GM18498 (cell line): Measurements from ENCODE around the gene PCK1.

ENCODE experiments used
- ATAC-seq: cut with Tn5 transposase; IDR thresholded peaks from one replicate; pipeline ENCODE4 v1.9.1; 2021; ENCODE audit warnings: mild to moderate bottlenecking, moderate library complexity; ENCODE audit not compliant: unreplicated experiment

PCK1 gene

DNA sequence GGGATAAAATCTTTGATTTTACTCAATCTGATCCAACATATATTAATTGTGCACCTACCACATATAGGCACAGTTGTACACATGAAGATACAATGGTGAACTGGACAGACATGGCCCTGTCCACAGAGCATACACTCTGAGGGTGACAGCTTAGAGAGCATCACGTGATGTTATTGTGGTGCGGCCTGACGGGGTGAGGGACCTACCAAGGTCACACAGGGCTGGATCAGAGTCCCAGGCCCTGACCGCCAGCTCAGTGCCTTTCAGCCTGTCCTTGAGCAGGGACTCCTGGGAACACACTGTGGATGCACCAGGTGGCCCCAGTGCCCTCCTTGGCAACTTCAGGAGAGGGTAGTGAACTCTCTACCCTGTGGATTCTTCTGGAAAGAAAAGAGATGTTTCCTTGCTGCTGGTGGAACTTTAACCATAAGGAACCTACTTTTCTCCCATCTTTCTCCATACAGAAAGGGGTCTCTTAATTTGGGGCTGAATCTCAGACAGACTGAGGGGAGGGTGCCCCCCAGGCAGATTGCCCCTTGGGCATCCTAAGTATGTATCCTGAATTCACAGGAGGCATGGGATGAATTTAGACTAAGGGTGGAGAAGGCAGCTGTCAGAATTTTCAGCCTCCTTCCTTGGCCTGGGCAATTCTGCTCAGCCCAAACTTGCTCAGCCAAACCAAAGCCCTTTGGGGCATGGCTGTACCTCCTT is 26.5 kb downstream of the PCK1 start:
- ATAC-seq = no peak

DNA sequence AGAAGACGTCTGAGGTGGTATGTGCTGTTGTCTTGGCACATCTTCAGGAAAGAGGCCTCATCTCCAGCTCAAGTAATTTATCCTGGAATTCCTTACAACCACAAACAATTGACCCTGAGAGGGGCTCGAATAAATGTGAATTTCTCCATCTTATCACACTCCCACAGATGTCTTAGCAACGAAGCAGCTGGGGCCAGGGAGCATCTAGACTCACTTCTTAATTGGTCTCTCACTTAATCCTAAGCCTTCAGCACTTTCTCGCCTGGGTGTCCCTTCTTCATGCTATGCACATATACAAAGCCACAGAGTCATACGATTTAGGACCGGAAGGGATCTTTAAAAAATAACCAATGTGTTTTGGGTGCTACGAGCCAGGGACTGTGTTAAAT is 27.1 kb downstream of the PCK1 start:
- ATAC-seq = no peak

DNA sequence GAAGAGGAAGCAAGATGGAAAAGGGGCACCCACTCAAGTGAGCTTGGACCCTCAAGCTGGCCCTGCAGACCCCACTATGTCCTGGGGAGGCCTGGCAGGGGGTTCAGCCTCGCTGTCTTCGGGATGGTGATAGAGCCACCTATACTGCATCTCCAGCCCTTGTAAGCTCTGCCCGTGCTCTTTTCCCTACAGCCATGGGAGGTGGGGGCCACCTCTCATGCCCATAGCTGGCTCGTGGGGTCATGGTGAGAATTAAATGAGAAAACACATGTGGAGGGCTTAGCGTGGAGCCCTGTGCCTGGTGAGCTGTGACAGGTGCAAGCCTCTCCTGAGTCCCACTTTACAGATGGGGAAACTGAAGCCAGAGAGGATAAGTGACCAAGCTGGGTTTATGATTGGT is 27.7 kb downstream of the PCK1 start:
- no peak for ATAC-seq

GRCh38 chr20:57589123-57589727 is 28.3 kb downstream of the PCK1 start:
- no peak for ATAC-seq

GRCh38 chr20:57589728-57590484 is 29.0 kb downstream of the PCK1 start:
- ATAC-seq = no peak

GRCh38 chr20:57590485-57591288 is 29.8 kb downstream of the PCK1 start:
- ATAC-seq = no peak

GRCh38 chr20:57591289-57592229 is 30.6 kb downstream of the PCK1 start:
- no peak for ATAC-seq

- no peak for ATAC-seq
These were observed 31.6 kb downstream of the PCK1 start for GRCh38 chr20:57592263-57593092.

- no peak for ATAC-seq
These were observed 32.4 kb downstream of the PCK1 start for GRCh38 chr20:57593134-57593886.

DNA sequence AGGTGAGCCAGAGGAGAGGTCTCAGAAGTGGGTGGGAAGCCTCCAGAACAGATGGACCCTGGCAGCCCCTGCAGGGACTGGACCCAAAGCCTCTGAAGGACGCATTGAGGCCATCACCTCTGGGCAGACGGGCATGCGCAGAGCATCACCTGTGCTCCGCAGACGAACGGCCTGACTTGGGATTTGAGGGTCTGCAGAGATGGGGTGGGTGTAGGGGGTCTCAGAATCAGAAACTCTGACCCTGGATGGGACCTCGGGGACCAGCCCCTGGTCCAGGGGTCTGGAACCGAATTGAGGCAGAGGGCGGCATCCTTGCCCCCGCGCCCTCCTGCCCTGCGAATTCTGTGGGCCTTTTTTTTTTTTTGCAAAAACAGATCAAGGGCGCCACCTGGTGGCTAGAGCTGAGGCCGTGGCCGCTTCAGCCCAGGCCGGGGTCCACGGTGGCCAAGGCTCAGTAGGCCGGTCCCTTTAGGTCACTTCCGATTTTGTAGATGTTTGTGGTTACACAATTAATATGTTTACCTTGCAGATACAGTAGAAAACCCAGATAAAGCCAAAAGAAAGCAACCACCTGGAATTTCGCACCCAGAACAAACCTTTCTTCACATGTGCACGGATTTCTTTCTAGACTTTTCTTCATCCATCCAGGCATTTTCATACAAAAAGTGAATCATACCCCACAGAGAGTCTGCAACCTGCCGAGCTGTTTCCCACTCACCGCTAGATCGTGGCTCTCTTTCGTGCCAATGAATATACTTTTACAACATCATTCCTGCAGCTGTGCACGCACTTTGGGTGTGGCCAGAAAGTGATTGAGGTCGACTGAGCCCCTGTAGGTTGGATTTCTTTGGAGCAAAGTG is 33.4 kb downstream of the PCK1 start:
- no peak for ATAC-seq

DNA sequence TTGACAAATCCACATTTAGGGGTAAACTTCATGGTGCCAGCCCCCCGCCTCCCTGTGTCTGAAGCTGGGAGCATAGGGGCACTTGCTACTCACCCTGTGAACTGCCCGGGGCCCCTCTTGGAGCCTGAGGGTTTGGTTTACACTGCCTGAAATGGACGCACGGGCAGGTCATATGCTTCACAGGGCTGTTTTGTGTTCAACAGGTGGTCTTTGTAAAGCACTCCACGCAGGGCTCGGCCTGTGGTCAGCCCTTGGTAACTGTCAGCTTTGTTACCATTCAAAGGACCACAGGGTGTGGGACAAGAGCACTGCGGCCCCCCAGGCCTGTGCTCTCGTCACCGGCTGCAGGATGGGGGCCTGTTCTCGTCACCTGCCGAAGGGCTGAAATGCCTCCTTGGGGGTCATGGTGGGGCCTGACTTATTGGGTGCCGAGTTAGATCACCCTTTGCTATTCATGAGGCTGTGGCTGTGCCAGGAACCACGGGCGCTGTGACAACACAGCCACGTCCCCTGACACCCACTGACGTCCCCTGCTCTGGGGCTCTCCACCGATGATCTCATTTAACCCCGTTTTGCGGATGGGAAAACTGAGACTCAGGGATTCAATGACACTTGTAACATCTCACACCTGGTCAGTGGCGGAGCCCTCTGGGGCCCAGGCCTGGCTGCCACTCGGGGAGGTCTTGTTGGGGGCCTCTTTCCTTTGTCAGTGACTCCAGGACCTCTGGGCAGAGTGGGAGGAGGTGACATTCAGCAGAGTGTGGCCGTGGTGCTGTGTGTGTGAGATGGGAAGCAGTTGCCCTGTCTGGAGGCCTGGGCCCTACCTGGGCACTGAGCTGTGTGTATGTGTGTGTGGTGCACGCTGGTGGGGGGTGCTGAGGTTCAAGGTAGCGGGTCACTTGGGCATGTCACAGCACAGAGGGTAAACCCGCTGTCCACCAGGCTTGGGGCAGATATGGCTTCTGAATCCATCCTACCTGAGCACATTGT is 34.4 kb downstream of the PCK1 start:
- ATAC-seq = no peak

- ATAC-seq = no peak
These were observed 35.4 kb downstream of the PCK1 start for GRCh38 chr20:57596358-57596757.

GRCh38 chr20:57596998-57597939 is 36.4 kb downstream of the PCK1 start:
- ATAC-seq = peak; percentile 68

GRCh38 chr20:57598060-57598459 is 37.1 kb downstream of the PCK1 start:
- no peak for ATAC-seq

- ATAC-seq = no peak
These were observed 37.6 kb downstream of the PCK1 start for GRCh38 chr20:57598491-57598890.
